Hepatocyte (in vitro differentiated cells): ENCODE measurements around the gene PDCD4.

Source experiments
- EZH2 ChIP-seq: fragments of 200-600 bp; sonication (generic); IDR thresholded peaks from 2 replicates; pipeline ENCODE4 v1.6.1; 2016; ENCODE audit warnings: antibody characterized with exemption, mild to moderate bottlenecking, borderline replicate concordance
- TF ChIP-seq, protein P1 (sequence below): fragments of 200-600 bp; sonication (generic); IDR thresholded peaks from 2 replicates; pipeline ENCODE4 v1.5.1; 2016; ENCODE audit warnings: antibody characterized with exemption, mild to moderate bottlenecking; ENCODE audit not compliant: poor library complexity

DNA sequence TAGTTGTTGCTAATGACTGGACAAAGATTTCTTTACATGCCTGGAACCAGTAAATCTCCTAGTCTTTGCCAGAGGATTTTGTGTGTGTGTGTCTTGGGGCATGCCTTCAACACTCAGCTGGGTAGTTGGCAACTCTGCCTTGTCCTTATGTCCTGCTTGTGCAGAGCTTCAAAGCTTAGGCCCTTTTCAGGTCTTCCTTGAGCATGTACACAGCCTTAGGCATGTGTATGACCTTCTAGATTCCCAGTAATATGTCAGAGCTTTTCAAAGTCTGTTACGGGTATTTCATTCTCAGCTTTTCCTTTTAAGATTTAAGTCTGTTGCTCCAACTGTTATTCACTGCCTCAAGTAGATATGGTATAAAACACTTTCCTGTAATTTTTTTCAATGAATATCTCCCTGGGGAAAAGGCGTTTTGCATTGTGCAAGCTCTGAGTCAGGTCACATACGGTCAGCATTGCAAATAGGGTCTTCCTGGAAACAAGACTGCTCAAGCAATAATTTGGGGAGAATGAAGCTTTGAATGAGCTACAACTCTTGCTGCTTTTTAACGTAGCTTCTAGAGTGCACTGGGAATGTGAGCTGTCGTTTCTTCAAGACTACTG lies 73.2 kb downstream of the PDCD4 start:
- TF ChIP-seq, protein P1, sequence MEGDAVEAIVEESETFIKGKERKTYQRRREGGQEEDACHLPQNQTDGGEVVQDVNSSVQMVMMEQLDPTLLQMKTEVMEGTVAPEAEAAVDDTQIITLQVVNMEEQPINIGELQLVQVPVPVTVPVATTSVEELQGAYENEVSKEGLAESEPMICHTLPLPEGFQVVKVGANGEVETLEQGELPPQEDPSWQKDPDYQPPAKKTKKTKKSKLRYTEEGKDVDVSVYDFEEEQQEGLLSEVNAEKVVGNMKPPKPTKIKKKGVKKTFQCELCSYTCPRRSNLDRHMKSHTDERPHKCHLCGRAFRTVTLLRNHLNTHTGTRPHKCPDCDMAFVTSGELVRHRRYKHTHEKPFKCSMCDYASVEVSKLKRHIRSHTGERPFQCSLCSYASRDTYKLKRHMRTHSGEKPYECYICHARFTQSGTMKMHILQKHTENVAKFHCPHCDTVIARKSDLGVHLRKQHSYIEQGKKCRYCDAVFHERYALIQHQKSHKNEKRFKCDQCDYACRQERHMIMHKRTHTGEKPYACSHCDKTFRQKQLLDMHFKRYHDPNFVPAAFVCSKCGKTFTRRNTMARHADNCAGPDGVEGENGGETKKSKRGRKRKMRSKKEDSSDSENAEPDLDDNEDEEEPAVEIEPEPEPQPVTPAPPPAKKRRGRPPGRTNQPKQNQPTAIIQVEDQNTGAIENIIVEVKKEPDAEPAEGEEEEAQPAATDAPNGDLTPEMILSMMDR, result no peak
- TF ChIP-seq EZH2, result no peak
